GM23338 (cell line): ENCODE data around the gene ZNF76. TPM values are rescaled to one million over a fixed set of nuclear protein-coding genes. Genes with fewer than 3 reads are reported as not detected.

Experiments used
- ATAC-seq: fragments of 200-7000 bp; cut with Tn5 transposase; 3 replicates; pipeline ENCODE4 v1.9.1; 2020
- DNase-seq: peaks from one replicate; pipeline ENCODE4 v3.0.0-alpha.2; 2015; ENCODE audit warnings: low spot score
- H2AFZ ChIP-seq: fragments of 200-600 bp; sonication (generic); 2 replicates; pipeline ENCODE4 v1.8.0; 2016; ENCODE audit warnings: antibody characterized with exemption, mild to moderate bottlenecking, moderate library complexity
- H3F3A ChIP-seq: fragments of 200-600 bp; sonication (generic); replicated peaks from 2 replicates; pipeline ENCODE4 v1.8.0; 2017; ENCODE audit warnings: antibody characterized with exemption, mixed run types, low read depth
- H3K27ac ChIP-seq: fragments of 200-600 bp; sonication (generic); 2 replicates; pipeline ENCODE4 v1.6.1; 2016; ENCODE audit warnings: low read depth
- H3K27me3 ChIP-seq: fragments of 200-600 bp; sonication (generic); 2 replicates; pipeline ENCODE4 v1.8.0; 2016; ENCODE audit warnings: mild to moderate bottlenecking, mixed run types, moderate library complexity; ENCODE audit not compliant: insufficient read depth
- H3K36me3 ChIP-seq: fragments of 200-600 bp; sonication (generic); 2 replicates; pipeline ENCODE4 v1.8.0; 2016; ENCODE audit warnings: mild to moderate bottlenecking; ENCODE audit not compliant: insufficient read depth
- H3K4me1 ChIP-seq: fragments of 200-600 bp; sonication (generic); 2 replicates; pipeline ENCODE4 v1.8.0; 2016; ENCODE audit warnings: mild to moderate bottlenecking, moderate library complexity; ENCODE audit not compliant: insufficient read depth
- H3K4me2 ChIP-seq: fragments of 200-600 bp; sonication (generic); 2 replicates; pipeline ENCODE4 v1.7.1; 2017; ENCODE audit warnings: mixed run types
- H3K4me3 ChIP-seq: fragments of 200-600 bp; sonication (generic); 2 replicates; pipeline ENCODE4 v1.6.1; 2016; ENCODE audit warnings: mixed run types
- H3K79me2 ChIP-seq: fragments of 200-600 bp; sonication (generic); replicated peaks from 2 replicates; pipeline ENCODE4 v1.8.0; 2017; ENCODE audit warnings: mild to moderate bottlenecking; ENCODE audit not compliant: insufficient read depth
- H3K9me2 ChIP-seq: fragments of 200-600 bp; sonication (generic); 2 replicates; pipeline ENCODE4 v1.8.0; 2017; ENCODE audit not compliant: insufficient read depth
- H4K20me1 ChIP-seq: fragments of 200-600 bp; sonication (generic); replicated peaks from 2 replicates; pipeline ENCODE4 v1.8.0; 2017; ENCODE audit warnings: mild to moderate bottlenecking; ENCODE audit not compliant: insufficient read depth
- H3K27ac Mint-ChIP-seq: 2 replicates; pipeline ENCODE4 v1.8.0; 2020; ENCODE audit warnings: inconsistent platforms, mild to moderate bottlenecking, moderate library complexity, mixed read lengths
- H3K27me3 Mint-ChIP-seq: 3 replicates; pipeline ENCODE4 v1.8.0; 2022; ENCODE audit warnings: low read depth, mild to moderate bottlenecking, moderate library complexity, mixed read lengths, inconsistent platforms; ENCODE audit not compliant: insufficient read depth, poor library complexity
- H3K36me3 Mint-ChIP-seq: 3 replicates; pipeline ENCODE4 v1.8.0; 2021; ENCODE audit warnings: low read depth, mild to moderate bottlenecking, inconsistent platforms, moderate library complexity, mixed read lengths
- H3K4me1 Mint-ChIP-seq: 3 replicates; pipeline ENCODE4 v1.8.0; 2020; ENCODE audit warnings: mild to moderate bottlenecking, inconsistent platforms, mixed read lengths
- H3K4me3 Mint-ChIP-seq: 3 replicates; pipeline ENCODE4 v1.8.0; 2021; ENCODE audit warnings: moderate library complexity, mild to moderate bottlenecking, inconsistent platforms, mixed read lengths
- H3K9me3 Mint-ChIP-seq: 3 replicates; pipeline ENCODE4 v1.8.0; 2020; ENCODE audit warnings: moderate library complexity, mild to moderate bottlenecking, inconsistent platforms, mixed read lengths
- CREB1 ChIP-seq: fragments of 250-450 bp; sonication (Bioruptor Pico); IDR thresholded peaks from 2 replicates; pipeline ENCODE4 v1.5.0; 2020; ENCODE audit warnings: low read depth, mild to moderate bottlenecking, moderate library complexity
- ETS1 ChIP-seq: IDR thresholded peaks from 2 replicates; pipeline ENCODE4 v1.6.1; 2016; ENCODE audit warnings: antibody characterized with exemption
- EZH2 ChIP-seq: fragments of 200-600 bp; sonication (generic); IDR thresholded peaks from one replicate; pipeline ENCODE4 v1.8.0; 2017; ENCODE audit warnings: antibody characterized with exemption, mild to moderate bottlenecking, low read depth; ENCODE audit not compliant: unreplicated experiment
- EZH2phosphoT487 ChIP-seq: fragments of 200-600 bp; sonication (generic); IDR thresholded peaks from one replicate; pipeline ENCODE4 v1.8.1; 2018; ENCODE audit warnings: antibody characterized with exemption; ENCODE audit not compliant: unreplicated experiment
- JUNB ChIP-seq: IDR thresholded peaks from one replicate; pipeline ENCODE4 v1.6.1; 2016; ENCODE audit warnings: antibody characterized with exemption; ENCODE audit not compliant: unreplicated experiment
- ZNF114 ChIP-seq: fragments of 250-450 bp; sonication (Bioruptor Pico); IDR thresholded peaks from 2 replicates; pipeline ENCODE4 v1.5.0; 2020; ENCODE audit warnings: mild to moderate bottlenecking, moderate library complexity
- ZNF462 ChIP-seq: fragments of 250-450 bp; sonication (Bioruptor Pico); IDR thresholded peaks from 2 replicates; pipeline ENCODE4 v1.5.0; 2020; ENCODE audit warnings: mild to moderate bottlenecking, moderate library complexity
- polyA plus RNA-seq: library from polyadenylated mRNA; unstranded; fragments of >200 nt; fragmentation: Nextera tagmentation; extraction: Ambion mirVana; gene quantifications from 2 replicates; pipeline ENCODE4 v1.2.1, GENCODE V29; 2016
- total RNA-seq: library from RNA; depleted of rRNA; stranded (reverse); fragments of >200 nt; shearing (Covaris generic); gene quantifications from 2 replicates; pipeline ENCODE4 v1.2.3, GENCODE V29; 2014

The ZNF76 gene
- total and polyA plus RNA-seq, 2 experiments from 2014 or later = 12.5 to 18.8 TPM

- no peak for TF ChIP-seq ZNF462
Measured at GRCh38 chr6:35216412-35216732, 43.2 kb upstream of the ZNF76 start (continued).

GRCh38 chr6:35216851-35217811 lies 42.4 kb upstream of the ZNF76 start:
- Histone ChIP-seq H3K9me2 (no peaks in the 10 kb centered on the region), H3K27me3 (peaks cover 90% of the 10 kb centered on the region), H3K36me3 (no peaks in the 10 kb centered on the region), H4K20me1 (peaks cover 22% of the 10 kb centered on the region), H3F3A (peaks cover 15% of the 10 kb centered on the region; the same call in 1 of the 2 replicates), H3K27ac (no peak overlapping the region), H2AFZ (no peak overlapping the region), H3K4me3 (peak overlapping the region; percentile 42), H3K4me2 (peak overlapping the region; percentile 86), H3K4me1 (peaks cover 35% of the 10 kb centered on the region), H3K79me2 (no peaks in the 10 kb centered on the region; the same call in 1 of the 2 replicates)
- 0 out of 3 replicates have a peak, but pooled peaks have one; percentile 5 for ATAC-seq
- Mint-ChIP-seq H3K27me3 (peaks cover 41% of the 10 kb centered on the region), H3K27ac (no peak overlapping the region), H3K36me3 (no peaks in the 10 kb centered on the region), H3K4me1 (peaks cover 53% of the 10 kb centered on the region), H3K4me3 (peak overlapping the region; percentile 32; the same call in 1 of the 3 replicates), H3K9me3 (no peaks in the 10 kb centered on the region)
- peak; percentile 44 for DNase-seq
- TF ChIP-seq ZNF114 (no peak), JUNB (no peak), ETS1 (no peak), EZH2 (no peak), ZNF462 (no peak), CREB1 (CRISPR knock-in tag) (no peak), EZH2phosphoT487 (no peak)
